Endothelial cell of umbilical vein (primary cell): ENCODE measurements around the gene LEMD3. TPM values are rescaled to one million over a fixed set of nuclear protein-coding genes. Genes with fewer than 3 reads are reported as not detected.

Experiments used
- BruUV-seq: library from RNA; stranded (reverse); fragments of 400-500 nt; replicated peaks from 2 replicates; lab custom pipeline; 2021; lab: Mats Ljungman, UMichigan
- CTCF ChIA-PET: fragments of 300-600, 350-600 bp; sonication (Branson Sonifier 250); formaldehyde crosslinking; loops from one replicate; lab custom pipeline; 2021; ENCODE audit warnings: antibody characterized with exemption, inconsistent platforms; lab: Charles Lee
- POLR2A ChIA-PET: fragments of 300-600, 350-600 bp; sonication (Branson Sonifier 250); formaldehyde crosslinking; loops from one replicate; lab custom pipeline; 2021; ENCODE audit warnings: antibody characterized with exemption, inconsistent platforms; lab: Charles Lee
- DNase-seq: peaks from one replicate; pipeline ENCODE4 v3.0.0-alpha.2; 2011; ENCODE audit warnings: low read depth, low spot score
- FAIRE-seq: peaks from 2 replicates; lab custom pipeline; 2011; peaks lifted over from hg19 to GRCh38; lab: Jason Lieb, UNC
- H2AFZ ChIP-seq: 2 replicates; pipeline ENCODE4 v1.6.0; 2012; ENCODE audit warnings: low read depth, low read length, control low read depth, inconsistent platforms
- H3K27ac ChIP-seq: 2 replicates; pipeline ENCODE4 v1.5.1; 2011; ENCODE audit warnings: low read depth, mild to moderate bottlenecking, control low read depth, low read length, moderate library complexity; ENCODE audit not compliant: insufficient read depth
- H3K27me3 ChIP-seq, 2 experiments: 2 replicates each; pipeline versions ENCODE4 v1.6.0 to v1.6.1; 2011; ENCODE audit warnings: low read length in 2 of 2, mixed read lengths in 1 of 2; ENCODE audit not compliant: control insufficient read depth in 2 of 2, insufficient read depth in 2 of 2
- H3K36me3 ChIP-seq, 2 experiments: 2 replicates in 1 of 2; 3 replicates in 1 of 2; pipeline ENCODE4 v1.5.1; 2011; ENCODE audit warnings: low read length in 2 of 2, mild to moderate bottlenecking in 1 of 2, moderate library complexity in 1 of 2; ENCODE audit not compliant: control insufficient read depth in 2 of 2, insufficient read depth in 2 of 2; ENCODE audit errors: extremely low read depth in 1 of 2
- H3K4me1 ChIP-seq: 3 replicates; pipeline ENCODE4 v1.5.1; 2011; ENCODE audit warnings: mild to moderate bottlenecking, low read length; ENCODE audit not compliant: control insufficient read depth, insufficient read depth; ENCODE audit errors: extremely low read depth
- H3K4me2 ChIP-seq: 2 replicates; pipeline ENCODE4 v1.6.1; 2011; ENCODE audit warnings: low read length, control low read depth, mixed read lengths; ENCODE audit not compliant: insufficient read depth
- H3K4me3 ChIP-seq, 3 experiments: fragments of 200-600 bp in 1 of 3; sonication (generic), shearing (Covaris generic) in 1 of 3; replicated peaks in 1 of 3; 2 replicates each; pipeline ENCODE4 v1.5.1; 2011 to 2016; ENCODE audit warnings: control low read depth in 3 of 3, low read length in 3 of 3, mild to moderate bottlenecking in 2 of 3, inconsistent platforms in 1 of 3, low read depth in 1 of 3, moderate library complexity in 1 of 3; ENCODE audit not compliant: insufficient read depth in 1 of 3
- H3K79me2 ChIP-seq: 2 replicates; pipeline ENCODE4 v1.6.0; 2012; ENCODE audit warnings: low read length, inconsistent platforms; ENCODE audit not compliant: control insufficient read depth, insufficient read depth
- H3K9ac ChIP-seq: replicated peaks from 2 replicates; pipeline ENCODE3; 2011; ENCODE audit warnings: low read length, control low read depth; ENCODE audit not compliant: insufficient read depth; ENCODE audit errors: extremely low read depth
- H3K9me1 ChIP-seq: replicated peaks from 3 replicates; pipeline ENCODE4 v1.6.0; 2011; ENCODE audit warnings: mild to moderate bottlenecking, low read length; ENCODE audit not compliant: control insufficient read depth, insufficient read depth; ENCODE audit errors: extremely low read depth
- H3K9me3 ChIP-seq: replicated peaks from 2 replicates; pipeline ENCODE4 v1.5.1; 2012; ENCODE audit warnings: low read length, inconsistent platforms; ENCODE audit not compliant: control insufficient read depth, insufficient read depth
- H4K20me1 ChIP-seq: replicated peaks from 2 replicates; pipeline ENCODE3; 2011; ENCODE audit warnings: mild to moderate bottlenecking, low read length; ENCODE audit not compliant: control insufficient read depth, insufficient read depth; ENCODE audit errors: extremely low read depth
- FOS ChIP-seq: IDR thresholded peaks from 2 replicates; pipeline ENCODE4 v1.6.1; 2011; ENCODE audit warnings: mild to moderate bottlenecking, low read length, moderate library complexity, borderline replicate concordance; ENCODE audit not compliant: insufficient read depth
- GATA2 ChIP-seq: IDR thresholded peaks from 2 replicates; pipeline ENCODE4 v1.7.0; 2011; ENCODE audit warnings: low read depth, mild to moderate bottlenecking, moderate library complexity, mixed read lengths, low read length; ENCODE audit not compliant: insufficient read length, insufficient read depth
- JUN ChIP-seq: IDR thresholded peaks from 2 replicates; pipeline ENCODE4 v1.6.1; 2011; ENCODE audit warnings: borderline replicate concordance, low read depth; ENCODE audit not compliant: insufficient read length, insufficient read depth
- MYC ChIP-seq: IDR thresholded peaks from one replicate; pipeline ENCODE4 v1.6.1; 2011; ENCODE audit warnings: mild to moderate bottlenecking, low read depth, low read length
- POLR2A ChIP-seq: IDR thresholded peaks from 2 replicates; pipeline ENCODE4 v1.6.1; 2012; ENCODE audit warnings: low read depth, mild to moderate bottlenecking, control low read depth, low read length
- POLR2AphosphoS5 ChIP-seq: IDR thresholded peaks from 2 replicates; pipeline ENCODE4 v1.6.1; 2012; ENCODE audit warnings: low read depth, mild to moderate bottlenecking, control low read depth, low read length, moderate library complexity; ENCODE audit not compliant: insufficient read depth
- dilution Hi-C: fragments of 300-500 bp; cut with MboI; formaldehyde crosslinking; loops from one replicate; pipeline ENCODE4 v1.15.0; 2019; ENCODE audit warnings: low sequenced_read_pairs; ENCODE audit not compliant: extremely low pct_ligation_motif_present
- intact Hi-C: fragments of 100-400 bp; cut with micrococcal nuclease; formaldehyde crosslinking; loops from one replicate; pipeline ENCODE4 v1.10.0; 2022
- polyA plus RNA-seq, 4 experiments: library from polyadenylated mRNA; depleted of rRNA in 3 of 4; stranded (reverse) in 3 of 4; unstranded in 1 of 4; fragments of >200 nt; gene quantifications; 2 replicates each; pipeline versions ENCODE4 v1.2.1 to v1.2.3, GENCODE V29; 2011 to 2012; ENCODE audit warnings: missing spikeins in 1 of 4
- total RNA-seq: library from RNA; stranded (reverse); gene quantifications from 2 replicates; pipeline ENCODE4 v1.2.3, GENCODE V29; 2021
- TF ChIP-seq, protein P1 (sequence below), 2 donors: IDR thresholded peaks; 1 replicate in 1 of 2; 2 replicates in 1 of 2; pipeline ENCODE4 v1.5.1; 2011; ENCODE audit warnings: low read length in 2 of 2, mild to moderate bottlenecking in 2 of 2, moderate library complexity in 2 of 2, control low read depth in 1 of 2, inconsistent platforms in 1 of 2, low read depth in 1 of 2; ENCODE audit not compliant: insufficient read depth in 1 of 2; ENCODE audit errors: extremely low read depth in 1 of 2
- TF ChIP-seq, protein P2 (sequence below): IDR thresholded peaks from 2 replicates; pipeline ENCODE4 v1.6.1; 2011; ENCODE audit not compliant: insufficient read depth, insufficient read length

LEMD3 gene
- total and polyA plus RNA-seq, 2 donors (not counting 3 experiments of a cell fraction or from before 2014, with no cell fraction given), result 7.4 to 24.2 TPM

DNA sequence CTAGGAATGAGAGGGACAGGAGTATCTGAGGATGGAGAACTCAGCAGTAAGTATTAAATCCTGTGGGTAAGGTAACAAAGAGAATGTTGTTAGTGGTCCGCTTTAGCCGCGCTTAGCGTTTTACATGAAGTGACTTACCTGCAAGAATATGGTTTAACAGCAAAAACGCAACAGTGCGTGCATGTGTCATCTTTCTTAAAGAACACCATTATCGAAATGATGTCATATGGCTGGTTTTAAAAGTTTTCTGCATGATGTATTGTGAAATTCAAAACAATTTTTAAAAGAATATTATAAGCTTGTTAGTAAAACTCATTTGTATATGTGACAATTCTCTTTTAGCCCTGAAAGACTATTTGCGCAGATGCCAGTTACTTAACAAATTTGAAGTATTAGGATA is 1.7 kb downstream of the LEMD3 start:
- Histone ChIP-seq H3K4me1 (peaks cover 33% of the 10 kb centered on the region), H3K36me3 (no peaks in the 10 kb centered on the region), H3K79me2 (peaks cover 63% of the 10 kb centered on the region), H3K9ac (peak overlapping the region; percentile 96), H3K9me1 (no peaks in the 10 kb centered on the region), H3K9me3 (no peaks in the 10 kb centered on the region), H3K27ac (no peak overlapping the region), H4K20me1 (peaks cover 7% of the 10 kb centered on the region), H2AFZ (no peak overlapping the region), H3K27me3 (no peaks in the 10 kb centered on the region), H3K4me3 (peak overlapping the region; percentile 77 to 97 (median 97)), H3K4me2 (peak overlapping the region; percentile 100)
- intact Hi-C loops (loop anchor here (2.0 to 5.0 kb wide), 2 partner anchors 38 to 49 kb away; partner anchors contain the start of gene WIF1), dilution Hi-C loops (no loop called here)
- peak; percentile 43 for DNase-seq
- no peak for FAIRE-seq
- CTCF ChIA-PET, result interaction anchor here (1.2 to 6.8 kb wide), 2 partner anchors 39 to 62 kb away, joined by 3 to 91 read pairs; no protein-coding TSS in a partner anchor
- TF ChIP-seq MYC (no peak), POLR2AphosphoS5 (no peak), JUN (peak; percentile 4), FOS (no peak), POLR2A (no peak), GATA2 (no peak)
- TF ChIP-seq, protein P1, sequence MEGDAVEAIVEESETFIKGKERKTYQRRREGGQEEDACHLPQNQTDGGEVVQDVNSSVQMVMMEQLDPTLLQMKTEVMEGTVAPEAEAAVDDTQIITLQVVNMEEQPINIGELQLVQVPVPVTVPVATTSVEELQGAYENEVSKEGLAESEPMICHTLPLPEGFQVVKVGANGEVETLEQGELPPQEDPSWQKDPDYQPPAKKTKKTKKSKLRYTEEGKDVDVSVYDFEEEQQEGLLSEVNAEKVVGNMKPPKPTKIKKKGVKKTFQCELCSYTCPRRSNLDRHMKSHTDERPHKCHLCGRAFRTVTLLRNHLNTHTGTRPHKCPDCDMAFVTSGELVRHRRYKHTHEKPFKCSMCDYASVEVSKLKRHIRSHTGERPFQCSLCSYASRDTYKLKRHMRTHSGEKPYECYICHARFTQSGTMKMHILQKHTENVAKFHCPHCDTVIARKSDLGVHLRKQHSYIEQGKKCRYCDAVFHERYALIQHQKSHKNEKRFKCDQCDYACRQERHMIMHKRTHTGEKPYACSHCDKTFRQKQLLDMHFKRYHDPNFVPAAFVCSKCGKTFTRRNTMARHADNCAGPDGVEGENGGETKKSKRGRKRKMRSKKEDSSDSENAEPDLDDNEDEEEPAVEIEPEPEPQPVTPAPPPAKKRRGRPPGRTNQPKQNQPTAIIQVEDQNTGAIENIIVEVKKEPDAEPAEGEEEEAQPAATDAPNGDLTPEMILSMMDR (IDR thresholded peaks at IDR 0.05; ENCODE audit: extremely low read depth in 1 of 2, insufficient read depth in 1 of 2, low read depth in 1 of 2, low read length in 2 of 2), result no peak
- TF ChIP-seq, protein P2, sequence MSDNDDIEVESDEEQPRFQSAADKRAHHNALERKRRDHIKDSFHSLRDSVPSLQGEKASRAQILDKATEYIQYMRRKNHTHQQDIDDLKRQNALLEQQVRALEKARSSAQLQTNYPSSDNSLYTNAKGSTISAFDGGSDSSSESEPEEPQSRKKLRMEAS, result no peak
- BruUV-seq, result TSS peak; percentile 35
- POLR2A ChIA-PET, result no interaction called here
